Measurements from ENCODE around the gene FAM89B. TPM values are rescaled to one million over a fixed set of nuclear protein-coding genes. Genes with fewer than 3 reads are reported as not detected.

Gene FAM89B
- total RNA-seq, 4 donors from 2014 or later: 57.8 to 73.3 (median 61.2) TPM

DNA sequence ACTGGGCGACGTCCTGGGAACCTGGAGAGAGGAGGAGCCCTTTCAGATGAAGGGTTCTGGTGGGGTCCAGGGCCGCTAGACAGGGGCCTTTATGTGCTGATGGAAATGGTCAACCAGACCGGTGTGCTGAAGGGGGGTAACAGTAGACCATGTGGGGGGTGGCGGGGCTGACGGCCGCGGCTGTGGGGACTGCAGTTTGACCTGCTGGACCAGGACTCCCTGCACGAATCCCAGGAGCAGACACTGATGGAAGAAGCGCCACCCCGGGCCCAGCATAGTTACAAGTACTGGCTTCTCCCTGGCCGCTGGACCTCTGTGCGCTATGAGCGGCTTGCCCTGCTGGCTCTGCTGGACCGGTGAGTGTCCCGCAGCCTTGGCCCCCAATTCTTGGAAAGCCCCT, 49.7 kb downstream of the FAM89B start:
- intact Hi-C loops (cut with DNase I; ENCODE audit: low total_unique reads): no loop called here
- WGBS, 2 donors: 92 to 93% methylated on average over 14 to 16 of the region's 16 CpGs
- TF ChIP-seq, protein P1, sequence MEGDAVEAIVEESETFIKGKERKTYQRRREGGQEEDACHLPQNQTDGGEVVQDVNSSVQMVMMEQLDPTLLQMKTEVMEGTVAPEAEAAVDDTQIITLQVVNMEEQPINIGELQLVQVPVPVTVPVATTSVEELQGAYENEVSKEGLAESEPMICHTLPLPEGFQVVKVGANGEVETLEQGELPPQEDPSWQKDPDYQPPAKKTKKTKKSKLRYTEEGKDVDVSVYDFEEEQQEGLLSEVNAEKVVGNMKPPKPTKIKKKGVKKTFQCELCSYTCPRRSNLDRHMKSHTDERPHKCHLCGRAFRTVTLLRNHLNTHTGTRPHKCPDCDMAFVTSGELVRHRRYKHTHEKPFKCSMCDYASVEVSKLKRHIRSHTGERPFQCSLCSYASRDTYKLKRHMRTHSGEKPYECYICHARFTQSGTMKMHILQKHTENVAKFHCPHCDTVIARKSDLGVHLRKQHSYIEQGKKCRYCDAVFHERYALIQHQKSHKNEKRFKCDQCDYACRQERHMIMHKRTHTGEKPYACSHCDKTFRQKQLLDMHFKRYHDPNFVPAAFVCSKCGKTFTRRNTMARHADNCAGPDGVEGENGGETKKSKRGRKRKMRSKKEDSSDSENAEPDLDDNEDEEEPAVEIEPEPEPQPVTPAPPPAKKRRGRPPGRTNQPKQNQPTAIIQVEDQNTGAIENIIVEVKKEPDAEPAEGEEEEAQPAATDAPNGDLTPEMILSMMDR (IDR thresholded peaks at IDR 0.05): no peak
- no peak for TF ChIP-seq POLR2A (IDR thresholded peaks at IDR 0.05)
- no peak for DNase-seq (ENCODE audit: low spot score in 2 of 2)
- H3K4me3 ChIP-seq (ENCODE audit: low read depth, poor library complexity, severe bottlenecking): no peak overlapping the region

DNA sequence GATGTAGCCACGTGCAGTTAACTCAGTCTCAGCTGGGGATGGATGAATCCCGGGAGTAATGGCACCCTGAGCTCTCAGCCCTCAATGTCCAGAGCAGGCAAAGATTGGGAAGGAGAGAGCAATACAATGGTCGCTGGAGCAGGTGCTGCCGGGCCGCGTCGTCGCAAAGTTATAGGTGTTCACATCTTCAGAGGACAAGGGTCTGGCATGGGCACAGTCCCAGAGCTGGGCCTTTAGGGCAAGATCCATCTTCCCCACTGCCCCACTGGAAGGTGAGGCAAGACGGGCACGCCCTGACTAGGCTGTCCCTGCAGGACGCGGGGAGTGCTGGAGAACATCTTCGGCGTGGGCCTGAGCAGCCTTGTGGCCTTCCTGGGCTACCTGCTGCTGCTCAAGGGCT, 50.8 kb downstream of the FAM89B start:
- no peak overlapping the region for H3K4me3 ChIP-seq (ENCODE audit: low read depth, poor library complexity, severe bottlenecking)
- 91 to 93% methylated on average over 14 of the region's 14 CpGs for WGBS, 2 donors
- intact Hi-C loops (cut with DNase I; ENCODE audit: low total_unique reads): no loop called here
- no peak for DNase-seq (ENCODE audit: low spot score in 2 of 2)
- TF ChIP-seq POLR2A (IDR thresholded peaks at IDR 0.05): no peak
- TF ChIP-seq, protein P1 (IDR thresholded peaks at IDR 0.05): no peak

Other genes with a start within 250 kb of the FAM89B start
- 10 to 100 TPM; 20.6 to 36.4 (median 26.1) TPM for gene DPF2, start 238.7 kb upstream of the FAM89B start, total RNA-seq
- under 1 TPM in 3 of 4 donors, not detected in 1; 0.19 to 0.26 (median 0.20) TPM for gene TIGD3, start 217.8 kb upstream of the FAM89B start, total RNA-seq
- gene SLC25A45, start 189.9 kb upstream of the FAM89B start, total RNA-seq: 1 to 10 TPM; 1.8 to 8.0 (median 5.3) TPM
- 100 to 1,000 TPM in 2 of 4 donors, 10 to 100 TPM in 2; 81.8 to 135 (median 112) TPM for gene FRMD8, start 185.9 kb upstream of the FAM89B start, total RNA-seq
- 100 to 1,000 TPM; 147 to 645 (median 301) TPM for gene NEAT1, start 149.7 kb upstream of the FAM89B start, total RNA-seq
- over 10,000 TPM in 1 of 4 donors, 1,000 to 10,000 TPM in 3; 5,806 to 14,299 (median 7,416) TPM for gene MALAT1, start 73.5 kb upstream of the FAM89B start, total RNA-seq
- gene SCYL1, start 47.5 kb upstream of the FAM89B start, total RNA-seq: 100 to 1,000 TPM in 1 of 4 donors, 10 to 100 TPM in 3; 73.1 to 103 (median 89.5) TPM
- gene LTBP3, start 14.2 kb upstream of the FAM89B start, total RNA-seq: 100 to 1,000 TPM in 2 of 4 donors, 10 to 100 TPM in 2; 71.9 to 113 (median 100) TPM
- gene ZNRD2, start 2.1 kb upstream of the FAM89B start, total RNA-seq: 10 to 100 TPM; 41.9 to 62.9 (median 50.6) TPM
- gene EHBP1L1, start 3.5 kb downstream of the FAM89B start, total RNA-seq: 10 to 100 TPM; 40.5 to 71.0 (median 57.3) TPM
- gene KCNK7, start 23.3 kb downstream of the FAM89B start, total RNA-seq: 100 to 1,000 TPM; 168 to 197 (median 184) TPM
- gene MAP3K11, start 41.7 kb downstream of the FAM89B start, total RNA-seq: 10 to 100 TPM; 31.6 to 40.0 (median 39.1) TPM
- 10 to 100 TPM; 24.1 to 44.1 (median 34.4) TPM for gene PCNX3, start 43.2 kb downstream of the FAM89B start, total RNA-seq
- gene SIPA1, start 65.6 kb downstream of the FAM89B start, total RNA-seq: 10 to 100 TPM; 25.3 to 34.4 (median 28.6) TPM
- 10 to 100 TPM; 61.9 to 73.5 (median 67.5) TPM for gene RELA, start 90.4 kb downstream of the FAM89B start, total RNA-seq
- gene KAT5, start 139.7 kb downstream of the FAM89B start, total RNA-seq: 10 to 100 TPM; 68.9 to 96.0 (median 85.7) TPM
- gene RNASEH2C, start 148.3 kb downstream of the FAM89B start, total RNA-seq: 10 to 100 TPM; 29.7 to 73.7 (median 57.4) TPM
- 10 to 100 TPM; 32.2 to 44.3 (median 39.7) TPM for gene AP5B1, start 208.4 kb downstream of the FAM89B start, total RNA-seq
- 100 to 1,000 TPM in 2 of 4 donors, 10 to 100 TPM in 2; 74.8 to 159 (median 105) TPM for gene OVOL1, start 214.5 kb downstream of the FAM89B start, total RNA-seq